ENCODE results near the gene GCNT2. TPM values are rescaled to one million over a fixed set of nuclear protein-coding genes. Genes with fewer than 3 reads are reported as not detected.

Gene GCNT2
- total RNA-seq, 1 experiment from 2014 or later: 0.63 TPM

- no peak overlapping the region for H3K4me3 Mint-ChIP-seq (ENCODE audit: unreplicated experiment)
- no peak for DNase-seq (ENCODE audit: unreplicated experiment)
- no peaks in the 10 kb centered on the region for H3K9me3 Mint-ChIP-seq (ENCODE audit: unreplicated experiment)
- BruUV-seq (replicated peaks): no TSS peak
- ChIA-PET CTCF (interaction anchor here (1.3 kb wide), 1 partner anchor 46 kb away, joined by 3 read pairs; no protein-coding TSS in a partner anchor), POLR2A (no interaction called here)
- H3K27ac Mint-ChIP-seq (ENCODE audit: low read depth, unreplicated experiment): no peak overlapping the region
- no peaks in the 10 kb centered on the region for H3K27me3 Mint-ChIP-seq (ENCODE audit: insufficient read depth, unreplicated experiment)
- no peak for TF ChIP-seq CTCF (IDR thresholded peaks at IDR 0.05; ENCODE audit: unreplicated experiment)
- H3K36me3 Mint-ChIP-seq (ENCODE audit: insufficient read depth, unreplicated experiment): no peaks in the 10 kb centered on the region
- intact Hi-C loops (cut with micrococcal nuclease): no loop called here
- H3K4me1 Mint-ChIP-seq (ENCODE audit: insufficient read depth, unreplicated experiment): peaks cover 10% of the 10 kb centered on the region
Observed at GRCh38 chr6:10556992-10557391, 35.8 kb downstream of the GCNT2 start.

- no peaks in the 10 kb centered on the region for H3K9me3 Mint-ChIP-seq (ENCODE audit: unreplicated experiment)
- H3K4me1 Mint-ChIP-seq (ENCODE audit: insufficient read depth, unreplicated experiment): peaks cover 10% of the 10 kb centered on the region
- CTCF ChIA-PET: interaction anchor here (0.6 kb wide), 1 partner anchor 22 kb away, joined by 4 read pairs; no protein-coding TSS in a partner anchor
- H3K36me3 Mint-ChIP-seq (ENCODE audit: insufficient read depth, unreplicated experiment): no peaks in the 10 kb centered on the region
- no TSS peak for BruUV-seq (replicated peaks)
- H3K27ac Mint-ChIP-seq (ENCODE audit: low read depth, unreplicated experiment): no peak overlapping the region
- TF ChIP-seq CTCF (IDR thresholded peaks at IDR 0.05; ENCODE audit: unreplicated experiment): no peak
- H3K4me3 Mint-ChIP-seq (ENCODE audit: unreplicated experiment): no peak overlapping the region
- POLR2A ChIA-PET: interaction anchor here (0.7 kb wide), 1 partner anchor 1689 kb away, joined by 3 read pairs; no protein-coding TSS in a partner anchor
- no peak for DNase-seq (ENCODE audit: unreplicated experiment)
- intact Hi-C loops (cut with micrococcal nuclease): no loop called here
- no peaks in the 10 kb centered on the region for H3K27me3 Mint-ChIP-seq (ENCODE audit: insufficient read depth, unreplicated experiment)
Observed at GRCh38 chr6:10557913-10558312, 36.8 kb downstream of the GCNT2 start.

- TF ChIP-seq CTCF (IDR thresholded peaks at IDR 0.05; ENCODE audit: unreplicated experiment): no peak
- Mint-ChIP-seq H3K4me1 (ENCODE audit: insufficient read depth, unreplicated experiment) (peaks cover 10% of the 10 kb centered on the region), H3K27me3 (ENCODE audit: insufficient read depth, unreplicated experiment) (no peaks in the 10 kb centered on the region), H3K4me3 (ENCODE audit: unreplicated experiment) (no peak overlapping the region), H3K27ac (ENCODE audit: low read depth, unreplicated experiment) (no peak overlapping the region), H3K9me3 (ENCODE audit: unreplicated experiment) (no peaks in the 10 kb centered on the region), H3K36me3 (ENCODE audit: insufficient read depth, unreplicated experiment) (no peaks in the 10 kb centered on the region)
- ChIA-PET POLR2A (interaction anchor here (0.6 to 0.7 kb wide), 2 partner anchors 122 to 1690 kb away, joined by 3 read pairs; no protein-coding TSS in a partner anchor), CTCF (interaction anchor here (1.1 kb wide), 1 partner anchor 48 kb away, joined by 6 read pairs; no protein-coding TSS in a partner anchor)
- BruUV-seq (replicated peaks): no TSS peak
- intact Hi-C loops (cut with micrococcal nuclease): no loop called here
- DNase-seq (ENCODE audit: unreplicated experiment): no peak
Observed at GRCh38 chr6:10558565-10558964, 37.4 kb downstream of the GCNT2 start.

GRCh38 chr6:10559522-10560152 lies 38.5 kb downstream of the GCNT2 start:
- ChIA-PET CTCF (interaction anchor here (0.6 to 1.1 kb wide), 2 partner anchors 31 to 49 kb away, joined by 3 to 6 read pairs; no protein-coding TSS in a partner anchor), POLR2A (interaction anchor here (0.6 kb wide), 1 partner anchor 37 kb away, joined by 4 read pairs; no protein-coding TSS in a partner anchor)
- Mint-ChIP-seq H3K4me1 (ENCODE audit: insufficient read depth, unreplicated experiment) (peaks cover 10% of the 10 kb centered on the region), H3K27ac (ENCODE audit: low read depth, unreplicated experiment) (no peak overlapping the region), H3K36me3 (ENCODE audit: insufficient read depth, unreplicated experiment) (no peaks in the 10 kb centered on the region), H3K27me3 (ENCODE audit: insufficient read depth, unreplicated experiment) (no peaks in the 10 kb centered on the region), H3K9me3 (ENCODE audit: unreplicated experiment) (no peaks in the 10 kb centered on the region), H3K4me3 (ENCODE audit: unreplicated experiment) (no peak overlapping the region)
- intact Hi-C loops (cut with micrococcal nuclease): no loop called here
- BruUV-seq (replicated peaks): no TSS peak
- TF ChIP-seq CTCF (IDR thresholded peaks at IDR 0.05; ENCODE audit: unreplicated experiment): no peak
- no peak for DNase-seq (ENCODE audit: unreplicated experiment)

All from MCF 10A (cell line).